Astrocyte (in vitro differentiated cells and primary cell): Measurements from ENCODE around the gene PIK3R1.

Experiments
- CTCF ChIP-seq: IDR thresholded peaks from 2 replicates; pipeline ENCODE4 v1.5.1; 2011; ENCODE audit warnings: low read depth, mild to moderate bottlenecking, inconsistent platforms, low read length, moderate library complexity; ENCODE audit not compliant: insufficient read depth
- EZH2 ChIP-seq: IDR thresholded peaks from 2 replicates; pipeline ENCODE4 v1.6.1; 2012; ENCODE audit warnings: mild to moderate bottlenecking, low read length, inconsistent platforms; ENCODE audit not compliant: insufficient read depth

- TF ChIP-seq CTCF (no peak), EZH2 (no peak)
Observed at GRCh38 chr5:68266457-68266856, 50.9 kb downstream of the PIK3R1 start.
